CD4-positive, alpha-beta T cell treated with Interleukin-10 for 1 hour (primary cell): ENCODE data around the gene TLE5.
A peak's percentile ranks its signal among the peaks of the same experiment; 100 is the strongest.
"Not testable (repeated sequence)": the region's sequence is repeated elsewhere in the genome, so short reads cannot be mapped to it uniquely, and the experiment has no call there.

Source experiments
- DNase-seq: peaks from one replicate; pipeline ENCODE4 v3.0.0-alpha.2; 2020

TLE5 gene

GRCh38 chr19:3096267-3096901, 34.1 kb upstream of the TLE5 start:
- DNase-seq = no peak

DNA sequence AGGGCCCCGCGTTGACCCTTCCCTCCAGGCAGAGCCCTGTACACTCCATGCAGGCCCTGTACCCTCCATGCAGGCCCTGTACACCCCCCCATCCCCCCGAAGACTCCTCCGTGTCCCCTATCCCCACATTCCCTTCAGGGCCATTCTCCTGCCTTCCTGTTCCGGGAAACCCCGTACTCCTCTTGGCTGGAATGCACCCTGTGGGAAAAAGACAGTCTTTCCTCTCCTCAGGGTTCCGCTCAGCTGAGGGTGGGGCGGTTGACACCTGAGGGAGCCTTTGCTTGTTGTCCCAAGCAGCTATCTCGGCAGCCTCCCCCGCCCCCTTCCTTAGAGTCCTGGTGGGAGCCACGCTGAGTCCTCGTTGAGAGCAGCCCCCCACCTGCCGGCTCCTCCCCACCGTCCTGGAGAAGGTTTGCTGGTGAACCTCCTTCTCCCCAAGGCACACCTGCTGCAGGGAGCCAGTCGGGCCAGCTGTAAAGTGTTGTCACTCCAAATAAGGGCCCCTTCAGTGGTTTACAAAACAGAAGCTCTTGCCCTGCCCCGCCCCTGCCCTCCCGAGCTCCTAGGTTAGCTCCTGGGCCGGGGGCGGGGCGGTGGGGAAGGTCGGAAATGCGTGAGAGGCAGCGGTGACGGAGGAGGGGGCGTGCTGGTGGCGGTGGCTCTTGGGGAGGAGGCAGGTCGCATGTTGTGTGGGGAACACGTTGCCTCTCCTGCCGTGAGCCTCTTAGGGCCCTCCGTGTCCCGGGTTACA, 33.3 kb upstream of the TLE5 start:
- peak; percentile 68 for DNase-seq

DNA sequence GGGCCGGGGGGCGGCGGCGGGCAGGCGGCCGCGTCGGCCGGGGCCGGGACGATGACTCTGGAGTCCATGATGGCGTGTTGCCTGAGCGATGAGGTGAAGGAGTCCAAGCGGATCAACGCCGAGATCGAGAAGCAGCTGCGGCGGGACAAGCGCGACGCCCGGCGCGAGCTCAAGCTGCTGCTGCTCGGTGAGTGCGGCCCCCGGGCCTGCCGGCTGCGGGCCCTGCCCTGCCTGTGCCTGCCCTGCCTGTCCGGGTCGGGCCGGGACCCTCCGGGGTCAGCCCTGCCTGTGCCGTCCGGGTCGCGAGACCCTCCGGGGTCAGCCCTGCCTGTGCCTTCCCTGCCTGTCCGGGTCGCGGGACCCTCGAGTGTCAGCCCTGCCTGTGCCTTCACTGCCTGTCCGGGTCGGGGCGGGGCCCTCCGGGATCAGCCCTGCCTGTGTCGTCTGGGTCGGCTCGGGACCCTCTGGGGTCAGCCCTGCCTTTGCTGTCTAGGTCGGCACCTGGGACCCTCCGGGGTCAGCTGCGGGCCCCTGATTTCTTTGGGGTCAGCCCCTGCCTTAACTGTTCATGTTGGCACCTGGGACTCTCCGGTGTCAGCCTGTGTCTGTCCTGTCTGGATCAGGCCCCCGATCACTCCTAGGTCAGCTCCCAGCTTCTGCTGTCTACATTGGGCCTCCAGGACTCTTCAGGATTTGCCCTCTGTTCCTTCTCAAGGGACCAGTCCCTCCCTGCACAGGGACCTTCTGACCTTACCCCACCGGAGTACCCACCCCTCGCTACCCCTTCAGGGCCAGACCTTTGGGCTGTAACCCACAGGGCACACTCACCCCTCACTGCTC, 32.5 kb upstream of the TLE5 start:
- peak; percentile 36 for DNase-seq

- DNase-seq = not testable (repeated sequence)
Observed at GRCh38 chr19:3089299-3089855, 27.1 kb upstream of the TLE5 start.

DNA sequence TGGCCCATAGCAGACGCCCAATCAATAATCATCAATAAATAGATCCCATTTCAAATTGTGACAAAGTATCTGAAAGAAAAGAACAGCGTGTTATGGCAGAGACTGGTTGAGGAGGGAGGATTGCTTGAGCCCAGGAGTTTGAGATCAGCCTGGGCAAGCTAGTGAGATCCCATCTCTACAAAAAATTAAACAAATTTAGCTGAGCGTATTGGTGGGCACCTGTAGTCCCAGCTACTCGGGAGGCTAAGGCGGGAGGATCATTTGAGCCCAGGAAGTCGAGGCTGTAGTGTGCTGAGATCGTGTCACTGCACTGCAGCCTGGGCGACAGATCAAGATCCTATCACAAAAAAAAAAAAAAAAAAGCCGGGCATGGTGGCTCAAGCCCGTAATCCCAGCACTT, 25.5 kb upstream of the TLE5 start:
- no peak for DNase-seq

DNA sequence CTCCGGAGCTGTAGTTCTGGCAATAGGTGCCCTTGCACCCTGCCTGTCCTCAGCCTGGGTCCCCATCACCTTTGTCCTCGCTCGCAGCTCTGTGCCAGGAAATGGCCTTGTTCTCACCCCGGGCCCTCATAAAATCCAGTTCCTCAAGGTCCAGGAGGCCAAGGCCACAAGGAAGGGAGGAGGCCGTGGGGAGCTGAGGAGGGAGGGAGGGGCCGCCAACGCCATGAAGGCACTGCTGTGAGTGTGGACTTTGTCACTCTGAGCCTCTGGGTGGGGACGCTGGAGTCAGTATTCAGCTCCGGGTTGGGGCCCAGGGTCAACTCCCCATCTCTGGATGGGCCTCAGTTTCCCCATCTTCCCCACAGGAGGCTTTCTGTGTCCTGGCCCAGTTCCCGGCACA, 22.6 kb upstream of the TLE5 start:
- DNase-seq = no peak

DNA sequence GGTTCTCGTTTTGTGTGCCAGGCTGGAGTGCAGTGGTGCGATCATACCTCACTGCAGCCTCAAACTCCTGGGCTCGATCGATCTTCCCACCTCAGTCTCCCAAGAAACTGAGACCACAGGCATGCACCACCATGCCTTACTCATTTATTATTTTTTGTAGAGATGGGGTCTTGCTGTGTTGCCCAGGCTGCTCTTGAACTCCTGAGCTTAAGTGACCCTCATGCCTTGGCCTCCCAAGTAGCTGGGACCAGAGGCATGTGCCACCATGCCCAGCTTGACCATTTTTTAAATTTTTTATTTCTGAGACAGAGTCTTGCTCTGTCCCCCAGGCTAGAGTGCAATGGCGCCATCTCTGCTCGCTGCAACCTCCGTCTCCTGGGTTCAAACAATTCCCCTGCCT, 21.7 kb upstream of the TLE5 start:
- DNase-seq = no peak

GRCh38 chr19:3082331-3082730, 20.0 kb upstream of the TLE5 start:
- no peak for DNase-seq

- no peak for DNase-seq
Observed at GRCh38 chr19:3080286-3080685, 18.0 kb upstream of the TLE5 start.

DNA sequence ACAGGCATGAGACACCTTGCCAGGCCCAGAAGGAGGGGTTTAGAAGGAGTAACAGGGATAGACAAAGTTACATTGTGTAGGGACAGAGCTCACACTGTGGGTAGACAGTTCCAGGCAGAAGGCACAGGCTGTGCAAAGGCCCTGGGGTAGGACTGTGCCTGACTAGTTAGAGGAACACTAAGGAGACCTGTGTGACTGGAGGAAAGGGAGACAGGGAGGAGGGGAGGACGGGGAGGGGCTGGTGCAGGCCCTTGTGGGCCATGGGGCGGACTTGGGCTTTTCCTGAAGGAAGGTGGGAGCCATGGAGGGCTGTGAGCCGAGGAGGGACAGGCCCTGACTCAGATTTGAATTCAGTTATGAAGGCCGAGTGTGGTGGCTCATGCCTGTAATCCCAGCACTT, 17.3 kb upstream of the TLE5 start:
- no peak for DNase-seq

DNA sequence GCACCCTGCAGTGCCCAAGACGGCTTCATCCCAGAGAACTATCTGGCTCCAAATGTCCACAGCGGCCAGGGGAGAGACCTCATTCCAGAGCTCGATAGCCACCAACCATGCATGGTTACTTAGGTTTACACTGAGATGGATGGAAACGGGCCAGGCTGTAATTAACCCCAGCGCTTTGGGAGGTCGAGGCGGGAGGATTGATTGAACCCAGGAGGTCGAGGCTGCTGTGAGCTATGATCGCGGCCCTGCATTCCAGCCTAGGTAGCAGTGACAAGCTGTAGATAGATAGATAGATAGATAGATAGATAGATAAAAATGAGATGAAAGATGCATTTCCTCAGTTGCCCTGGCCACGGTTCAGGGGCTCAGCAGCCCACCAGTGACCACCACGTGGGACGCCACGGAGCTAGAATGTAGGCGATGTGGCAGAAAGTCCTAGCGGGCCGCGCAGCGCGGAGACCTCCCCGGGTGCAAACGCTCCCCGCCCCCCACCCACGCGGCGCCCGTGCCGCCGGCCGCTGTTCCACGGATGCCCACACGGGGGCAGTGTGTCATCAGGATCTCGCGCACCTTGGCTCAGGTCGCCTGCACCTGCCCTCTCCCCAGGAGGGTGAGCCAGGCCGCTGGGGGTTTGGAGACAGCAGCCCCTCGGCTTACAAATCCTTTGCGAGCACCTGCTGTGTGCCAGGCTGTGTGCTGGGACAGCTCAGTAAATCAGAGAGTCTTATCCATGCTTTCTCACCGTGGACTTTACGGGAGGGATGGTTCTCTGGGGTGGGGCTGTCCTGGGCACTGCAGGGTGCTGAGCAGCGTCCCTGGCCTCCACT, 13.5 kb upstream of the TLE5 start:
- DNase-seq = peak; percentile 78

DNA sequence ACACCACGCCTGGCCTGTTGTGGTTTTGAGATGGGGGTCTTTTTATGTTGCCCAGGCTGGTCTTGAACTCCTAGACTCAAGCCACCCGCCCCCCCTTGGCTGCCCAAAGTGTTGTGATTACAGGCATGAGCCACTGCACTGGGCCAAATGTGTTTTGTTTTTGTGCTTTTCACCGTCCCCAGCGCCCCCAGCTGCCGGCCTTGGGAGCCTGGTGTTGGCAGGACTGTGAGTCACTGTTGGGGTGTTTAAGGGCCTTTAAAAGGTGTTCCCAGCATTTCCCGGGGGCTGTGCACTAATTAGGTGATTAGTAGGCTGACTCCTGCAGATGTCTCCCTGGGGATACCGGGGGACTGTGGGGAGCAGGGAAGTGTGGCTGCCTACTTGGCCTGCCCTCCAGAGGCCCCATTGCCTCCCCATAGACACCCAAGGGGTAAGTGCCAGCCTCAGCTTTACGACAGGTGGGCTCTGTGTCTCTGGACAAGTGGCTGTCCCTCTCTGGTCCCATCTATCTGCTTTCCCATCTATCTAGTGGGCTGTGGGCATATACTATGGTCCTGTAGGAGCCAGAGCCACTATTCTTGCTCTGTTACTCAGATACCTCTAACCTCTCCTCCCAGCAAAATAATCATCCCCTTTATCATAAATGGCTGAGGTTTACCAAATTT, 11.8 kb upstream of the TLE5 start:
- no peak for DNase-seq

GRCh38 chr19:3073159-3073563, 10.9 kb upstream of the TLE5 start:
- DNase-seq = no peak

GRCh38 chr19:3071768-3072167, 9.5 kb upstream of the TLE5 start:
- no peak for DNase-seq

DNA sequence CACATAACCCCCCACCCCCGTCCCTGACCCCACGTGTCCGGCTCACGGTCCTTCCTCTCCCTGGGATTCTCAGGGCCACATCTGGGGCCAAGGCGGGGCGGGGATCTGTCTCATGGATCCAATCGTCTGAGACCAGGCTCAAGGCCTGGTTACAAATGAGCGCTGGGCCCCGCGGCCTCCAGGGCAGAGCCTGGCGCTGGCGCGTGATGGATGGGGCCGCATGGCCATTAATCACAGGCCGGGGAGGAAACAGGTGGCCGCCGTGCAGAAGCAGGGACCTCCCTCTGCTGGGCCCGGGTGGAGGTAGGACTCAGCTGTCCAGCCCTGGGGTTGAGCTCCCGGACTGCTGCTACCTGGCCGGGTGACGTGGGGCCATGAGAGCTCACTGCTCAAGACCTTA, 5.8 kb upstream of the TLE5 start:
- DNase-seq = no peak

DNA sequence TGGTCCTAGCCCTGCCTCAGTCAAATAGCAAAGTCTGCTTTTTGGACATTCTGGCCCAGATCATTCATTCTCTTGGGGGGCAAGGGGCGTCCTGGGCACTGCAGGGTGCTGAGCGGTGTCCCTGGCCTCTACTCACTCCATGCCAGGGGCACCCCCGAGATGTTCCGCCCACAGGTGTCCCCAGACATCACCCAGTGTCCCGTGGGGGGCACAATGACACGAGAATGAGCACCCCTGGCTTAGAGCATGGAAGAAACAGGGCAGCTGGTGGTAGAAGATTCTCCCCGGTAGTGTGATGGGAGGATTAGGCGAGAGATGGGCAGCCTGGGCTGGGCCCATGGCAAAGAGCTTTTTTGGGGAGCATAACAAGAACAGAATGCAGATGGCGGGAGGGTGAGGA, 5.3 kb upstream of the TLE5 start:
- DNase-seq = no peak

- no peak for DNase-seq
Observed at GRCh38 chr19:3066482-3067049, 4.3 kb upstream of the TLE5 start.

GRCh38 chr19:3065675-3066357, 3.5 kb upstream of the TLE5 start:
- no peak for DNase-seq

DNA sequence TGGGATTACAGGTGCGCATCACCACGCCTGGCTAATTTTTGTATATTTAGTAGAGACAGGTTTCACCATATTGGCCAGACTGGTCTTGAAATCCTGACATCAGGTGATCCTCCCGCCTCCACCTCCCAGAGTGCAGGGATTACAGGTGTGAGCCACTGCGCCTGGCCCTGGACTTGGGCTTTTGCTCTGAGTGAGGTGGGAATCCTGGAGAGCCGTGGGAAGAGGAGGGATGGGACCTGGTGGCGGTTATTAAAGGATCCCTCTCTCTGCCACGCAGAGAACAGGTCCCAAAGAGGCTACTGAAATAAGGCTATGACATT, 1.7 kb upstream of the TLE5 start:
- DNase-seq = no peak

DNA sequence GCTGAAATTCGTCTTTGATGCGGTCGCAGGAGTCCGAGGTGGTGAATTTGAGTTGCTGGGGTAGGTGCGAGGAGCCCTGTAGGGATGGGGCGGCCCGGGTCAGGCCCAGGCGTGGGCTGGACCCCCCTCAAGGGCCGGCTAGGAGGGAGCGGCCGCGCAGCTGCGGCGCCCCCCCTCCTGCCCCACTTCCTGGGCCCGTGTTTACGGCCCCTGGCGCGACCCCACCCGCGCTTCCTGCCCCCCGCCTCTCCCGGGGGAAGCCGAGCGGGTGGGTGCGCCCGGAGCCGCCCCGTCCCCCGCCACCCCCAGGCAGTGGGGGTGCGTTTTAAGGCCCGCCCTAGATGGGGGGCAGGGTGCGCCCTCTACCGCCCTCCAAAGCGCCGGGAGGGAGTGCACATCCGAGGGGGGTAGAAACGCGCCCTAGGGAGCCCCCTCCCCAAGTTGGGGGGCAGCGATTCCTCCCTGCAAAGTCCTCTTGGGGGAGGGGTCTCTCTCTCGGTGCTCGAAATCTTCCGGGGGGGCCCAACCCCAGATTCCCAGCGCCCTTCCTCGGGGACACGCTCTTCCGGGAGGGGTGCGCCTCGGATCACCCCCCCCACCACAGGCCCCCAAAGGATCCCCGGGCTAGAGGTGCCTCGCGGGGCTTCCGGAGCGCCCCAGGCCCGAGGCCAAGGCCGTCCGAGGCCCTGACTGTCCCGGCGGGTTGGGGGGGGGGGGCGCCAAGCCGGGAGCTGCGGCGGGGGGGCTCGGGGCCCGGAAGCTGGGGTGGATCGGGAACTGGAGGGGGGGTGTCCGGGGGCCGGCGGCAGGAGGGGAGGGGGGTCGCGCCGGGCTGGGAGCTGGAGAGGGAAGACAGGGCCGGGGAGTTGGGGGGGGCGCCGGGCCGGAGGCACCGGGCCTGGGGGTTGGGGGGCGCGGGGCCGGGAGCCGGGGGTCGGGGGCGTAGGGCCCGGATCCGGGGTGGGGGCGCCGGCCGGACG, 823 bp downstream of the TLE5 start:
- peak; percentile 85 for DNase-seq
